ENCODE results near the gene SCTR. TPM values are rescaled to one million over a fixed set of nuclear protein-coding genes. Genes with fewer than 3 reads are reported as not detected.

The SCTR gene
- total and polyA plus RNA-seq, 2 of the 8 experiments (the other 6 are each of a cell fraction or from before 2014, with no cell fraction given): 0.15 TPM; not detected in 1

DNA sequence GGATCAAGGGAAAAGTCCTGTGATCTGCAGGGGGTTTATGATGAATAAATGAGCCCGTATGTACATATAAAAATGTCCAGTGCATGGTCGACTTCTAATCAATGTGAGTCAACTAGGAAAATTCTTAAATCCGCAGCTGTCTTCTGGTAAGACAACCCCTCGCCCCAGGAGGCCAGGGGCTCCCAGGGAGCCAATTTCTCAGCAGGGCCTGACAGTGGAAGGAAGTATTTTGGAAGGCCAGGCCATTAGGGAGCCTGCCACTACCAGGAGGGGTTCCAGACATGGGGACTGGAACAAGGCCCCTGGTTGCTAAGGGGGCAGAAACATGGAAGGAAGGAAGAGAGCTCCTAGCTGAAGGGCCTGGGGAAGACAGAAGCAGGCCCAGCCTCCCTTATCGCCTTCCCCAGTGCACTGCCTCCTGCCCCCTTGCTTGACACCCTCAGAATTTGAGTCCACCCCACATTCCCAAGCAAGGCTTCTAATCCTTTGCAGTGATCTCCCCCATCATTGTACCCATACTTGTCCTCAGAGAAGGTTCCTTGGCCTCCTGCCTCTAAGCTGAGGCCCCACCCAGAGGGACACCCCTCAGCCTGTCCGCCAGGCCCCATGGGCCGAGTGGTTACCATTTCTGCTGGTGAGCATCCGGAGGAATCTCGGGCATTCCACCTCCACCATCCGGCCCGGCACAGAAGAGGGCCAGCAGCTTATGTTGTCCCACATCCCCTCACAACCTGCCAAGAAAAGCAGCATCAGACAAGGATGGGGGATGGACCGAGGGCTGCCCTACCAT is 45.9 kb downstream of the SCTR start:
- Histone ChIP-seq H3K56ac (replicated peaks; ENCODE audit: insufficient read length, low read depth, low read length) (no peak overlapping the region), H3K4me1 (replicated peaks in 1 of 4; ENCODE audit: control insufficient read depth in 3 of 4, insufficient read depth in 4 of 4, low read length in 3 of 4) (peaks cover 0 to 19% (median 10%) of the 10 kb centered on the region in 4 experiments; a peak in 5 of 7 replicates), H3K4me3 (ENCODE audit: extremely low read depth in 1 of 4, insufficient read depth in 2 of 4, low read depth in 3 of 4, low read length in 4 of 4) (no peak overlapping the region), H2BK20ac (ENCODE audit: low read length) (peak overlapping the region; percentile 72; the same call in 1 of the 2 replicates), H4K91ac (replicated peaks; ENCODE audit: insufficient read length, low read length) (no peak overlapping the region), H3K4ac (replicated peaks; ENCODE audit: insufficient read length, low read depth, low read length) (no peak overlapping the region), H3K79me1 (ENCODE audit: low read depth, low read length) (no peaks in the 10 kb centered on the region), H3K27ac (ENCODE audit: low read depth, low read length) (no peak overlapping the region), H3K4me2 (ENCODE audit: insufficient read depth in 1 of 2, low read depth in 2 of 2, low read length in 2 of 2) (no peak overlapping the region), H3K9ac (replicated peaks in 1 of 4; ENCODE audit: extremely low read depth in 1 of 4, low read depth in 3 of 4, low read length in 3 of 4) (no peak overlapping the region), H2AK5ac (ENCODE audit: low read depth, low read length) (no peak overlapping the region), H4K8ac (ENCODE audit: extremely low read depth, insufficient read depth, low read length) (no peak overlapping the region; the same call in 1 of the 2 replicates), H2BK15ac (ENCODE audit: low read length) (no peak overlapping the region), H3K27me3 (replicated peaks in 1 of 4; ENCODE audit: control insufficient read depth in 3 of 4, extremely low read depth in 1 of 4, insufficient read depth in 3 of 4, low read length in 3 of 4) (no peaks in the 10 kb centered on the region; a peak in 1 of 7 replicates), H3K23me2 (ENCODE audit: low read depth, low read length) (no peaks in the 10 kb centered on the region), H4K20me1 (replicated peaks in 1 of 2; ENCODE audit: control insufficient read depth in 1 of 2, insufficient read depth in 2 of 2, low read length in 2 of 2) (no peaks in the 10 kb centered on the region), H2BK5ac (ENCODE audit: low read depth, low read length) (no peak overlapping the region), H3K23ac (ENCODE audit: insufficient read length) (no peak overlapping the region), H2BK12ac (ENCODE audit: low read depth, low read length) (no peak overlapping the region), H2BK120ac (replicated peaks; ENCODE audit: low read depth, low read length) (no peak overlapping the region), H3K79me2 (ENCODE audit: control insufficient read depth in 1 of 2, insufficient read depth in 2 of 2, low read length in 2 of 2) (no peaks in the 10 kb centered on the region), H4K5ac (ENCODE audit: insufficient read length, low read depth, low read length) (no peak overlapping the region), H3K36me3 (ENCODE audit: control insufficient read depth in 2 of 4, insufficient read depth in 4 of 4, low read length in 3 of 4) (no peaks in the 10 kb centered on the region), H3K18ac (ENCODE audit: extremely low read depth, low read length) (no peak overlapping the region), H3K14ac (ENCODE audit: insufficient read length) (no peak overlapping the region), H3K9me3 (ENCODE audit: insufficient read depth in 2 of 2, low read depth in 1 of 2, low read length in 1 of 2) (no peaks in the 10 kb centered on the region), H2AFZ (ENCODE audit: low read length) (no peak overlapping the region)
- WGBS, 2 experiments (ENCODE audit: extremely low coverage in 1 of 2, insufficient coverage in 1 of 2, insufficient read length in 1 of 2, insufficient replicate concordance in 2 of 2, low coverage in 1 of 2, low lambda C conversion rate in 2 of 2, missing lambda C conversion rate in 1 of 2): 90% methylated on average over 12 of the region's 12 CpGs; no CpG with 5 or more reads in 1 of the 2 experiments
- FAIRE-seq: no peak
- peak in 1 of 2 experiments; percentile 35 for DNase-seq (ENCODE audit: low read depth in 1 of 2, low spot score in 2 of 2)
- CTCF ChIA-PET (ENCODE audit: partially characterized antibody): interaction anchor here (0.8 to 16.2 kb wide), 16 partner anchors 8 to 598 kb away, joined by 3 to 411 read pairs (median 5); no protein-coding TSS in a partner anchor
- POLR2A ChIA-PET (ENCODE audit: partially characterized antibody): no interaction called here
- no peak for TF ChIP-seq MAFK (IDR thresholded peaks at IDR 0.05; ENCODE audit: low read depth, low read length)
- no peak for TF ChIP-seq ASH2L (IDR thresholded peaks at IDR 0.05; ENCODE audit: low read length)
- TF ChIP-seq CHD1 (IDR thresholded peaks at IDR 0.05; ENCODE audit: low read depth, low read length): no peak
- TF ChIP-seq, protein P1, sequence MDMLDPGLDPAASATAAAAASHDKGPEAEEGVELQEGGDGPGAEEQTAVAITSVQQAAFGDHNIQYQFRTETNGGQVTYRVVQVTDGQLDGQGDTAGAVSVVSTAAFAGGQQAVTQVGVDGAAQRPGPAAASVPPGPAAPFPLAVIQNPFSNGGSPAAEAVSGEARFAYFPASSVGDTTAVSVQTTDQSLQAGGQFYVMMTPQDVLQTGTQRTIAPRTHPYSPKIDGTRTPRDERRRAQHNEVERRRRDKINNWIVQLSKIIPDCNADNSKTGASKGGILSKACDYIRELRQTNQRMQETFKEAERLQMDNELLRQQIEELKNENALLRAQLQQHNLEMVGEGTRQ (IDR thresholded peaks at IDR 0.05; ENCODE audit: low read length): no peak
- TF ChIP-seq, protein P2, sequence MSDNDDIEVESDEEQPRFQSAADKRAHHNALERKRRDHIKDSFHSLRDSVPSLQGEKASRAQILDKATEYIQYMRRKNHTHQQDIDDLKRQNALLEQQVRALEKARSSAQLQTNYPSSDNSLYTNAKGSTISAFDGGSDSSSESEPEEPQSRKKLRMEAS (IDR thresholded peaks at IDR 0.05): no peak
- no peak for TF ChIP-seq POU5F1 (IDR thresholded peaks at IDR 0.05; ENCODE audit: low read depth, low read length)
- TF ChIP-seq, protein P3, sequence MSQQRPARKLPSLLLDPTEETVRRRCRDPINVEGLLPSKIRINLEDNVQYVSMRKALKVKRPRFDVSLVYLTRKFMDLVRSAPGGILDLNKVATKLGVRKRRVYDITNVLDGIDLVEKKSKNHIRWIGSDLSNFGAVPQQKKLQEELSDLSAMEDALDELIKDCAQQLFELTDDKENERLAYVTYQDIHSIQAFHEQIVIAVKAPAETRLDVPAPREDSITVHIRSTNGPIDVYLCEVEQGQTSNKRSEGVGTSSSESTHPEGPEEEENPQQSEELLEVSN (IDR thresholded peaks at IDR 0.05): no peak
- no peak for TF ChIP-seq NRF1 (IDR thresholded peaks at IDR 0.05; ENCODE audit: low read depth, low read length)

Measured in H1 (cell line).